Activated naive CD8-positive, alpha-beta T cell treated with anti-CD3 and anti-CD28 coated beads for 36 hours (primary cell): ENCODE data around the gene LDLRAD4. TPM values are rescaled to one million over a fixed set of nuclear protein-coding genes. Genes with fewer than 3 reads are reported as not detected.

ENCODE experiments used
- DNase-seq: peaks from one replicate; pipeline ENCODE4 v3.0.0; 2021
- H3K27ac Mint-ChIP-seq: one replicate; pipeline ENCODE4 v1.8.0; 2022; ENCODE audit warnings: mild to moderate bottlenecking, moderate library complexity, mixed read lengths
- H3K27me3 Mint-ChIP-seq: one replicate; pipeline ENCODE4 v1.8.0; 2022; ENCODE audit warnings: mild to moderate bottlenecking, mixed read lengths
- H3K36me3 Mint-ChIP-seq: one replicate; pipeline ENCODE4 v1.8.0; 2021; ENCODE audit warnings: mild to moderate bottlenecking, mixed read lengths
- H3K4me1 Mint-ChIP-seq: one replicate; pipeline ENCODE4 v1.8.0; 2021; ENCODE audit warnings: mixed read lengths
- H3K4me3 Mint-ChIP-seq: one replicate; pipeline ENCODE4 v1.8.0; 2022; ENCODE audit warnings: mild to moderate bottlenecking, moderate library complexity, mixed read lengths
- H3K9me3 Mint-ChIP-seq: one replicate; pipeline ENCODE4 v1.8.0; 2022; ENCODE audit warnings: mixed read lengths
- total RNA-seq, 2 experiments: library from RNA; stranded (reverse); gene quantifications; one replicate each; pipeline ENCODE4 v1.2.3, GENCODE V29; 2021

The LDLRAD4 gene
- total RNA-seq, 2 experiments from 2014 or later, result 27.4 to 27.5 TPM

DNA sequence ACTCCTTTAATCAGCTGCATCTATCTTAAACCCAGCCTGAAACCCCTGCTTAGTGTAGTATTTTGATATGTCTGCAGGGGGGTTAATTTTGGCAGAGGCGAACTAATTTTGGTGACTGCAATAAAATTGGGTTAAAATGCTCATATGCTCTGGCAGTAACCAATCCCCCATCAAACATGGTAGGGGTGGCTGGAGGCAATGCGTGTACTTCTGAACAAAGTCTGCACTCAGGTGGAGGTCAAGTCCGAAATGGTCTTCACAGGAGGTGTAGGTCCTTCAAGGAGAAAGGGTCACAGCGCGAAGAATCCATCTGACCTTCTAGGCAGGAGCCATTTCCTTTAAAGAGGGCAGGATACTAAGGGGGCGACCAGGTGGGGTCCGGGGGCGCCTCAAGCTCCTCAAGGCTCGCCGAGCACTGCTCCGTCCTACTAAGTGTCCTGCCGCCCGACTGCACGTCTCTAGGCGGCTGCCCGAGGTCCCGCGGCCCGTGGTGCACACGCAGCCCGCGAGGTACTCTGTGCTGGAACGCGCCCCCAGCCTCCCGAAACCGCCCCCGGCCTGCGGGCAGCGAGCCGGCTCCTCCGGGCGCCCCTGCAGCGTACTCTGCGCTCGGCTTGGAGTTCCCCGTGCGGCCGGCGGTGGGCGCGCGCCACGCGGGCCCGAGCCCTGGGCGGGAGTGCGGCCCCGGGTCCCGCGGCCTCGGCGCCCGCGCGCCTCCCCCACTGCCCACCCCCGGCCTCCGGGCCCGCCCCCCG, 1.7 kb upstream of the LDLRAD4 start:
- peak overlapping the region; percentile 81 for H3K4me3 Mint-ChIP-seq
- no peaks in the 10 kb centered on the region for H3K9me3 Mint-ChIP-seq
- peaks cover 43% of the 10 kb centered on the region for H3K27me3 Mint-ChIP-seq
- peak; percentile 71 for DNase-seq
- peaks cover 2% of the 10 kb centered on the region for H3K36me3 Mint-ChIP-seq
- peaks cover 38% of the 10 kb centered on the region for H3K4me1 Mint-ChIP-seq
- H3K27ac Mint-ChIP-seq, result peak overlapping the region; percentile 73

DNA sequence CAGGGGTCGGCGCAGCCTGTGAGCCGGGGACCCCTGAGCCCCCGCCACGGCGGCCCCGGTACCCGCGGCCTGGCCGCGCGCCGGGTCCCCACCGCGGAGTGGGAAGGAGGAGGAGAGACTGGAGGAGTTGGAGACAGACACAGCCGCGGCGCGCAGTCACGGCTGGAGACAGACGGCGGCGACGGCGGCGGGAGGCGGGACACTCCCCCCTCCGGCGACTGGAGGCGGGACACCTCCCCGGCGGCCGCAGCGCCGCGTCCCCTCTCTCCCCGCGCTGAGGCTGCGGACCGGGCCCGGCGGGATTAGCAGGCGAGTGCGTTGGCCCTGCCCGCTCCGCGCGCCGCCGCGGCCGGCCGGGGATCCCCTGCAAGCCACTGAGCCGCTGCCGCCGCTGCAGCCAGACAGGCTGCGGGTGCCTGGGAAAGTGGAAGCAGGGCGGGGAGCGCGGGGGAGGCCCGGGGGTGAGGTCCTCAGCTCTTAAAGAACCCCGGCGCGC, 1.0 kb upstream of the LDLRAD4 start:
- peak; percentile 67 for DNase-seq
- Mint-ChIP-seq H3K27ac (no peak overlapping the region), H3K9me3 (no peaks in the 10 kb centered on the region), H3K36me3 (peaks cover 2% of the 10 kb centered on the region), H3K27me3 (peaks cover 43% of the 10 kb centered on the region), H3K4me1 (peaks cover 41% of the 10 kb centered on the region), H3K4me3 (peak overlapping the region; percentile 22)

DNA sequence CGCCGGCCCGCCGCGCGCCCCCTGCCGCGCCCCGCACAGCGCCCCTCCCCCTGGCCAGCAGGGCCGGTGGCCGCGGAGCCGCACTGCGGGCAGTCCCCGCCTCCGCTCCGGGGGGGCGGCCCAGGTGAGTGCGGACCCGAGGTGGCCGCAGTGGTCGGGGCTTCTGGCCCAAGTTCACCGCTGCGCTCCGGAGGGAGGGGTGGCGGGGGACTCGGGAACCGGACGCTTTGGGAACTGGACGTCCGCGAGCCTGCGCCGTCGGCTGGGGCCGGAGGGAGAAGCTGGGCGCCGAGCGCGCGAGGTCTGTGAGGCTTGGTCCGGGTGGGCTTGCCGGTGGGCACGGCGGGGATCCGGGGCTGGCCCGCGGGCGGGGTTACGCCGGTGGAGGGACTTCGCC, 591 bp upstream of the LDLRAD4 start:
- Mint-ChIP-seq H3K9me3 (no peaks in the 10 kb centered on the region), H3K4me3 (peak overlapping the region; percentile 67), H3K4me1 (peaks cover 43% of the 10 kb centered on the region), H3K27ac (no peak overlapping the region), H3K27me3 (peaks cover 43% of the 10 kb centered on the region), H3K36me3 (peaks cover 2% of the 10 kb centered on the region)
- no peak for DNase-seq

DNA sequence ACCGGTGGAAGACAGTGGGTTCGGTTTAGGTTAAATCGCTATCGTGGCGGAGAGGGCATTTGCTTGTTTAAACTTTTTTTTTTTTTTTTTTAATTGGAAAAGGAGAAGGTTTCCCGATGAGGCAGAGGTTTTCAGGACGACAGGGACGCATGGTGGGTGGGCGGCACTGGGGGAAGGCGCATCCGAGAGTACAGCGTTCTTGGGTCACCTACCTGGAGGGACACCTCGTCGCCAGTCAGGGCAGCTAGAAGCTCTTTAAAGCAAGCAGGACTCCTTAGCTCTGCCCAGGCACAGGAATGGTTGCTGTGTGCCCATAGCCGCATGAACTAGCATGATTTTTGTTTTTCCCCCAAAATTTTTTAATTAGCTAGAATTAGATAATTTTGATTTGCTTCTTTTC, 437 bp downstream of the LDLRAD4 start:
- H3K36me3 Mint-ChIP-seq, result peaks cover 2% of the 10 kb centered on the region
- peak overlapping the region; percentile 34 for H3K27ac Mint-ChIP-seq
- peaks cover 41% of the 10 kb centered on the region for H3K27me3 Mint-ChIP-seq
- peak overlapping the region; percentile 76 for H3K4me3 Mint-ChIP-seq
- H3K4me1 Mint-ChIP-seq, result peaks cover 43% of the 10 kb centered on the region
- no peak for DNase-seq
- no peaks in the 10 kb centered on the region for H3K9me3 Mint-ChIP-seq

DNA sequence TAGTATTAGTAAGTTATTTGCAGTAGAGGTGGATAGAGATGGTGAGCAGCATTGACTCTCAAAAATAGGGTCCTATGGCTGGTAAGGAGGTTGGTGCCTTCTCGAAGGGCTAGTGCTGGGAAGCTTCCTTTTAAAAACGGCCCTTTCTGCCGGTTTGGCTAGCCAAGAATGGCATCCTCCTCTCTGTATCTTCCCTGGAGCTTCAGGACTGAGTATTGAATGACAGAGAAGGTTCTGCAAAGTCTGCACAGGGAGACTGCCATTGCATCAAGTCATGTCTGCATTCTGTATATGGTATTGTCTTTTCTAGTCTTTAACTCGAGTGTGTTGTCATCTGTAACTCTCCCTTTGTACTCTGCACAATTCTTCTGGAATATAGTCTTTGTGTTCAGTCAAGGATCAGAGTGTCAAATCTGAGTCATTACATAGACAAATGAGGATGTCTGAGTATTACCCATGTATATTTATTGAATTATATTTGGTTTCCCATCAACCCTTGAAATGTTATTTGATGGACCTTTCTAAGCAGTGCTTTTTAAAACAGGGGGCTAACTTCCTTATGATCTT, 1.1 kb downstream of the LDLRAD4 start:
- no peak for DNase-seq
- H3K4me1 Mint-ChIP-seq, result peaks cover 43% of the 10 kb centered on the region
- peak overlapping the region; percentile 76 for H3K4me3 Mint-ChIP-seq
- H3K27ac Mint-ChIP-seq, result no peak overlapping the region
- H3K36me3 Mint-ChIP-seq, result peaks cover 2% of the 10 kb centered on the region
- peaks cover 34% of the 10 kb centered on the region for H3K27me3 Mint-ChIP-seq
- H3K9me3 Mint-ChIP-seq, result no peaks in the 10 kb centered on the region

DNA sequence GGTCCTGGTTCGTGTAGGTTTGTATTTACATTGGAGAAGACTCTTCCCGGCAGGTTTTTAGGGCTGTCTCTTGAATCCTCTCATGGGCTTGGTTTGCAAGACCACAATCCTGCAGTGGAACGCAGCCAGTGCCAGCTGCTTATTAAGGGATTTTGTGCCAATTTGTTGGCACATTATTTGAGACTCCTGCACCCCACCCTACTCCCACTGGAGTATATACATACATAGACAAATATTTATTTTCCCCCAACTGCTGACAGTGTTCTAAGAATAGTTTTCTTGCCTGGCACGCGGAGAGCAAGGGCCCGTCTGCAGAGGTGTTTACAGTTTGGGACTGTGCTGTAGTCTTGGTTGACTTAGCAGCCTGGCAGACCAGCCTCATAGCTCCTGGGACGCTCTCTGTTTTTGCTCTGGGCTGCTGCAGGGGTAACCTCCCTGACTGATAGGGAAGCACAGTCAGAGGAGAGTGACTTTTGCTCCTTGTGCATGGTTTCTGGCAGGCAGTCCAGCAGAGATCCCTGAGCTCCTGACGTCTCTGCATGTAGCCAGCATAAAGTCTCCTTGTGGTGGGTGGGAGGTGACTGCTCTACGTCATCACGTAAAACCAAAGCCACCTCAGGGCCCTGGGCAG, 1.9 kb downstream of the LDLRAD4 start:
- peak overlapping the region; percentile 44 for H3K4me3 Mint-ChIP-seq
- H3K27ac Mint-ChIP-seq, result no peak overlapping the region
- peaks cover 28% of the 10 kb centered on the region for H3K27me3 Mint-ChIP-seq
- no peaks in the 10 kb centered on the region for H3K9me3 Mint-ChIP-seq
- H3K36me3 Mint-ChIP-seq, result peaks cover 2% of the 10 kb centered on the region
- DNase-seq, result no peak
- H3K4me1 Mint-ChIP-seq, result peaks cover 43% of the 10 kb centered on the region

DNA sequence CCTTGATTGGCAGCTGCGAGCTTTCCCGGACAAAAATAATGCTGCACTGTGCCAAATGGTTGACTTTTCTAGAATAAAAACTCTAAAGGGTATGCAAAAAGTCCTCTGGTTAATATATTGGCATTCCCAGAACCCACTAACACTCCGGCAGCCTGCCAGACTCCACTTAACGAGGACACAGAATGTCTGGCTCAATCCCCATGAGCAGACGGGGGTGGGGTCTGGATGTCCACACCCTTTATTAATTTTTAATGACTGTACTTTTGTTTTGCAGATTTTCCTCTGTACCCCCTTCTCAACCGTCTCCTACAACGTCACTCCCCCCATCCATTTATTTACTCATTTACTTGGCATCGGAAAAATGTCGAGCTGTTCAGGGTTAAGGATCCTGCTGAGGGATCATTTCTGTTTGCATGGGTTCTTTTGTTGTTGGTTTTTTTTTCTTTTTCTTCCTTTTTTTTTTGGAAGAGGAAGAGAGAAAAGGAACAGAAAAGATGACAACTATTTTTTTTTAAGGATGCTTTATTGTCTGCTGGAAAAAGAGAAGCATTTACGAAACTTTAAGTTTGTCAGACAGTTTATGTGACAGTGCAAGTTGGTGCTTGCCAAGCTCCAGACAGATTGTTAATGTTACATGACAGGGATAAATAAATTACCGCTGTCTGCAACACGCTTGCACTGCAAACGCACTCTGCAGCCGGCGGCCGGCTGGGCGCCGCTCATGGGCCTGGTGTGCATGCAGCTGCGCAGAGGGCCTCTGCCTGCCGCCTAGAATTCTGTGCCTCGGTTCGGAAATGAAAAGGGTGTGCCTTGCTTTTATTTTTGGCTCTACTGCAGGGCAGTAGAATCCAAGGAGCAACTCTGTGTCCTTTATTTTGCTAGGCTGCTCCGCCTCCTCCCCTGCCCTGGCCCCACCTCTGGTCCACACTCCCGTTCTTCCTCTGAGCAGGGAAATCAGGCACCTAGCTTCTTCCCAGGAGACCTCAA, 3.6 kb downstream of the LDLRAD4 start:
- H3K9me3 Mint-ChIP-seq, result no peaks in the 10 kb centered on the region
- H3K4me1 Mint-ChIP-seq, result peaks cover 34% of the 10 kb centered on the region
- H3K36me3 Mint-ChIP-seq, result peaks cover 2% of the 10 kb centered on the region
- H3K27me3 Mint-ChIP-seq, result peaks cover 21% of the 10 kb centered on the region
- H3K4me3 Mint-ChIP-seq, result no peak overlapping the region
- no peak for DNase-seq
- no peak overlapping the region for H3K27ac Mint-ChIP-seq

DNA sequence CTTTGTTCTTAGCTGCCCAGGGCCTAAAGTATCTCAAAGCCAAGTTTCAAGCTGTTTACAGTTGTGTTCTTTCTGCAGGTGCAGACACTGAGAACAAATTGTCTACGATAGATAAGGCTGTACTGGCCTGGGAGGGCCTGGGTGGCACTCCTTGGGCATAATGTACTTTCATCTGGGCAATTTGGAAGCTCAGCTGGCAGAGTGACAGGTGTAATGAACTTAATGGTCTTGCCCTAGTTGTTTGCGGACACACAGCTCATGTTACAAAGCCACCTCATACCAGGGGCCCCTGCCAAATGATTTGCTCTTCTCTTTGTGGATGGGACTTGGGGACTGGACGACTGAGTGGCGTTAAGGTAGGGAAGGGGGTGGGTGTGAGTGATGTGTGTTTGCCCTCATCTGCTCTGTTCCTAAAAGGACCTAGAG, 4.3 kb downstream of the LDLRAD4 start:
- H3K4me3 Mint-ChIP-seq, result no peak overlapping the region
- H3K4me1 Mint-ChIP-seq, result peaks cover 34% of the 10 kb centered on the region
- no peak overlapping the region for H3K27ac Mint-ChIP-seq
- peaks cover 21% of the 10 kb centered on the region for H3K27me3 Mint-ChIP-seq
- no peaks in the 10 kb centered on the region for H3K9me3 Mint-ChIP-seq
- no peak for DNase-seq
- peaks cover 2% of the 10 kb centered on the region for H3K36me3 Mint-ChIP-seq

DNA sequence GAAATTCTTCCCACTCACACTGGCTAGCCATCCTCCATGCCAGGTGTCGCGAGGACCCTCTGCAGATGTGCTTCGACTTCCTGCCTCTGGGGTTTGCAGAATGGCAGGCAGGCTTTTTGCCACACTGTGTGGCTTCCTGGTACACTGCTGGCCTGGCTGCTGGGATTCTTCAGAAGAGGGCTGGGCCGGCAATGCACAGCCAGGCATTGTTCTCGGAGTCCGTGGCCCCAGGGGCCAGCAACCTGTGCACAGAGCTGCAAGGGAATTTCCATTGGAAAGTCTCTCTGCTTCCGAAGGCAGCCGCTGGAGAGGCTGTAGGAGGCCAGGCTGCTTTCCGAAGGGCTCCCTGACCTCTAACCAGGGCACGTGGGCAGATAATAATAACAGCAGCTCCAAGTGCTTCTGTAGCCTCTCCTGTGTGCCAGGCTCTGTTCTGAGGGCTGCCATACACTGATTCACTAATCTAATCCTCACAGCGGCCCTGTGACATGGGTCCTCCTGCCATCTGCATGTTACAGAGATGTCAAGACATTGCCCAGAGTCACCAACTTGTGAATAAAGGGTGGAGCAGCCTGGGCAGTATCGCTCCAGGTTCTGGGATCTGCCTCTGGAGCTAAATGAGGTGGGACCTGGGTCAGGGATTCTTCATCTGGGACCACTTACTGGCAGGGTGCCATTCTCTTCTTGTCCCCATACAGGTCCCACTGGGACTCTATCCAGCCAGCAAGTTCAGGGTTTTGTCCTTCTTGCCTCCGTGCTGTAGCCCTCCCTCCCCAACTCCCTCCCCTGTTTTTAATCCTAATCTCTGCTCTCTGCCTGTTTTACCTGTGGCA, 5.0 kb downstream of the LDLRAD4 start:
- Mint-ChIP-seq H3K4me3 (no peak overlapping the region), H3K9me3 (no peaks in the 10 kb centered on the region), H3K36me3 (peaks cover 2% of the 10 kb centered on the region), H3K4me1 (peaks cover 34% of the 10 kb centered on the region), H3K27me3 (peaks cover 21% of the 10 kb centered on the region), H3K27ac (no peak overlapping the region)
- DNase-seq, result no peak

DNA sequence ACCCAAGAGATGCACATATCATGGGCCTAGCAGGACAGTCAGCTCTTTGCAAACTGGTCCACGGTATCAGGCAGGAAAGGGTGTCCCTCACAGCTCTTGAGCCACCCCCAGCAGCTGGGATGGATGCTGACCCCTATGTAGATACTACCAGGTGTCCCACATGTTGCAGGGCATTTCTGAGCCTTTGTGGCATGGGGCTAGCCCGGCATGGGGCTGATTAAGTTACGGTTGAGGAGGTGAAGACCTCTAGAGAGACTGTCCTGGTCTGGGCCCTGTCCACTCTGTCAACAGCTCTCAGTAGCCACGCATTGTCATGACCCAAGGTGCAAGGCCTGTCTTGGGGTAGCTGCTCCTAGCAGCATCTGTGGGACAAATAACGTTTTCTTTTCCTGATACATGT, 6.7 kb downstream of the LDLRAD4 start:
- DNase-seq, result no peak
- no peak overlapping the region for H3K4me3 Mint-ChIP-seq
- H3K27ac Mint-ChIP-seq, result no peak overlapping the region
- peaks cover 21% of the 10 kb centered on the region for H3K4me1 Mint-ChIP-seq
- no peaks in the 10 kb centered on the region for H3K9me3 Mint-ChIP-seq
- peaks cover 2% of the 10 kb centered on the region for H3K36me3 Mint-ChIP-seq
- peaks cover 11% of the 10 kb centered on the region for H3K27me3 Mint-ChIP-seq

DNA sequence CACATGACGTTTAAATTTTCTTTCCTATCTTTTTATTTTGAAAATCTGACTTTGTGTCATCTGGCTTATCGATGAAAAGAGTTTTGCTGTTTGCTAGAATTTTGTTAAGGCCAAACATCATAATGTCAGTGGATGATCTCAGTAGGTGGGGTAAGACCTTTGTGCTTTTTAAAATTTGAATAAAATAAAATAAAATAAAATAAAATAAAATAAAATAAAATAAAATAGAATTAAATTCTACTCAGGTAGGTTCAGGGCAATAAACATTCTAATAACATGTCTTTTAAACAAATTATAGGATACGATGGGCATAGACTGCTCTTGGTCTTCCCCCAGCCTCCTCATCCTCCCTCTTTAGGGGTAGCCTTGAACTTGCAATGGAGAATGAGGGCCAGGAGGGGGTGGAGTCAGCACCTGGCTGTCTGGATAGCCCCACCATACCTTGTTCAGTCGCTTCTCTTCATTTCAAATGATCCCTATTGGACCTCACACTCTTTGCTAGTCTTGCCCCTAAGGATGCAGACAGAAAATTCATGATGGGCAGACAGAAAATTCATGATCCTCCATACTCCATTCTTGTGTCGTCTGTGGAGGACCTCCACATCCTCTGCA, 8.1 kb downstream of the LDLRAD4 start:
- no peaks in the 10 kb centered on the region for H3K27me3 Mint-ChIP-seq
- no peaks in the 10 kb centered on the region for H3K36me3 Mint-ChIP-seq
- no peak for DNase-seq
- H3K27ac Mint-ChIP-seq, result no peak overlapping the region
- H3K4me3 Mint-ChIP-seq, result no peak overlapping the region
- peaks cover 7% of the 10 kb centered on the region for H3K4me1 Mint-ChIP-seq
- no peaks in the 10 kb centered on the region for H3K9me3 Mint-ChIP-seq

DNA sequence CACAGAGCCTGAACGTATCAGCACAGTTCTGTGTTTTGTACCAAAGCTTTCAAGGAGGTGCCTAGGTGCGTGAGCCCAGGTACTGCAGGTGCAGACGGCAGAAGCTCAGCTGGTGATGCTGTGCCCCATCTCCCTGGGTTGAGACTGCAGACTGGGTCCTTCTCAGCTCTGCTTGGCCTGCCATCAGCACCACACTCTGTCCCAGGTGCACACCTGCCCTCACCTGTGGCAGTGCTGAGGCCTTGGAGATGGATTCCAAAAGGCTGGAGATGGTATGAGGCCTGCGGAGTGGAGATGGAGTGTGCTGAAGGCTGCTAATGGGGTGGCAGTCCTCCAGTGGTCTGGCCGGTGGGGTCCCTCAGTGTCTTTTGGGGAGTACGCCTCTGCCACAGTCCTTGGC, 9.3 kb downstream of the LDLRAD4 start:
- Mint-ChIP-seq H3K36me3 (no peaks in the 10 kb centered on the region), H3K27ac (no peak overlapping the region), H3K9me3 (no peaks in the 10 kb centered on the region), H3K4me1 (no peaks in the 10 kb centered on the region), H3K27me3 (no peaks in the 10 kb centered on the region), H3K4me3 (no peak overlapping the region)
- DNase-seq, result no peak

DNA sequence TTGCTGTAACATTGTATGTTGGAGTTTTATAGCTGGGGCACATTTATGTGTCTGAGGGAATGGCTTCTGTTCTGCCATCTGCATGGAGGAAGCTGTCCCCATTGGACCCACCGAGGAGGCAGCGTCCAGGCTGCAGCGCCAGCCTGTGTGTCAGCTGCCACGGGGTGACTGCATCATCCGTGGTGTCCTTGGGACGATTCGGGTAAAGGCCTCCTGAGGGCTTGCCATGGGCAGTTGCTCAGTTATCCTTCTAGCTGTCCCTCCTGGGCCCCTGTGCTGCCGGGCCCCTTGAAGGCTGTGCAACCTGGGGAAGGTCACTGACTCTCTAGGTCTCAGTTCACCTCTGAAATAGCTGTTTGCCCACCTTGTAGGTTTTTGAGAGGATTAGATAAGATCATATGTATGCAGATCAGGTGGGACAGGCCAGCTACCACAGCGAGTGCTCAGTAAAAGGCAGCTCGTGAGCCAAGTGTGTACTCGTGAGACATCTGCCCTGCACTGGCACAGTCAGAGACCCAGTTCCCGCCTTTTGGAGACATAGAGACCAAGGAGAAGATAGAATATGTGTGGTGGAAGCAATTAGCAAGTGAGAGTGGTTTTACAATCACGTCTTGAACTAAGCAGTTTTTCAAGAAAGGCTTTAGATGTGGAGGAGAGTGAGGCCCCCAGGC, 10.6 kb downstream of the LDLRAD4 start:
- Mint-ChIP-seq H3K36me3 (no peaks in the 10 kb centered on the region), H3K27me3 (no peaks in the 10 kb centered on the region), H3K27ac (no peak overlapping the region), H3K4me1 (no peaks in the 10 kb centered on the region), H3K4me3 (no peak overlapping the region), H3K9me3 (no peaks in the 10 kb centered on the region)
- DNase-seq, result no peak
